KMS-11 (cell line): Measurements from ENCODE around the gene ASIC2.

ENCODE experiments used
- H2AFZ ChIP-seq: fragments of 200-600 bp; sonication (generic); 2 replicates; pipeline ENCODE4 v1.6.1; 2016; ENCODE audit warnings: antibody characterized with exemption, mixed run types, low read depth
- H3K27ac ChIP-seq: fragments of 200-600 bp; sonication (generic); 2 replicates; pipeline ENCODE4 v1.6.1; 2016; ENCODE audit warnings: mild to moderate bottlenecking, mixed run types
- H3K27me3 ChIP-seq: fragments of 200-600 bp; sonication (generic); 2 replicates; pipeline ENCODE4 v1.6.1; 2017; ENCODE audit warnings: mild to moderate bottlenecking, low read depth, mixed run types, moderate library complexity; ENCODE audit not compliant: insufficient read depth
- H3K36me3 ChIP-seq: fragments of 200-600 bp; sonication (generic); 2 replicates; pipeline ENCODE4 v1.6.1; 2017; ENCODE audit warnings: mild to moderate bottlenecking, mixed run types; ENCODE audit not compliant: insufficient read depth
- H3K4me1 ChIP-seq: fragments of 200-600 bp; sonication (generic); 2 replicates; pipeline ENCODE4 v1.6.1; 2016; ENCODE audit warnings: mild to moderate bottlenecking, low read depth, mixed run types; ENCODE audit not compliant: poor library complexity, severe bottlenecking
- H3K4me2 ChIP-seq: fragments of 200-600 bp; sonication (generic); 2 replicates; pipeline ENCODE4 v1.7.0; 2016; ENCODE audit warnings: mild to moderate bottlenecking, mixed run types
- H3K4me3 ChIP-seq: fragments of 200-600 bp; sonication (generic); IDR thresholded peaks from 2 replicates; pipeline ENCODE4 v1.6.1; 2017; ENCODE audit warnings: low read depth, low read length, mixed read lengths; ENCODE audit not compliant: insufficient read depth
- H3K79me2 ChIP-seq: fragments of 200-600 bp; sonication (generic); 2 replicates; pipeline ENCODE4 v1.6.1; 2016; ENCODE audit warnings: low read depth, mixed run types; ENCODE audit not compliant: insufficient read depth
- H3K9ac ChIP-seq: fragments of 200-600 bp; sonication (generic); 2 replicates; pipeline ENCODE4 v1.6.1; 2016; ENCODE audit warnings: mild to moderate bottlenecking, mixed run types
- H4K20me1 ChIP-seq: fragments of 200-600 bp; sonication (generic); 2 replicates; pipeline ENCODE4 v1.6.1; 2016; ENCODE audit warnings: mild to moderate bottlenecking, mixed run types; ENCODE audit not compliant: insufficient read depth
- CTCF ChIP-seq: fragments of 200-600 bp; sonication (generic); conservative IDR thresholded peaks from 2 replicates; pipeline ENCODE4 v1.6.1; 2017; ENCODE audit warnings: low read depth, mild to moderate bottlenecking, antibody characterized with exemption, low read length, moderate library complexity, mixed read lengths

The ASIC2 gene

GRCh38 chr17:33099906-33100305 is 193.2 kb downstream of the ASIC2 start:
- H3K9ac ChIP-seq = no peak overlapping the region
- no peak for TF ChIP-seq CTCF
- no peaks in the 10 kb centered on the region for H3K27me3 ChIP-seq
- no peak overlapping the region for H2AFZ ChIP-seq
- no peak overlapping the region for H3K27ac ChIP-seq
- no peak overlapping the region for H3K4me3 ChIP-seq
- no peaks in the 10 kb centered on the region for H4K20me1 ChIP-seq
- H3K4me1 ChIP-seq = peaks cover 3% of the 10 kb centered on the region
- no peaks in the 10 kb centered on the region for H3K79me2 ChIP-seq
- H3K4me2 ChIP-seq = no peak overlapping the region
- H3K36me3 ChIP-seq = no peaks in the 10 kb centered on the region

GRCh38 chr17:33099252-33099651 is 193.8 kb downstream of the ASIC2 start:
- peaks cover 6% of the 10 kb centered on the region for H3K4me1 ChIP-seq
- no peaks in the 10 kb centered on the region for H4K20me1 ChIP-seq
- no peaks in the 10 kb centered on the region for H3K79me2 ChIP-seq
- H3K4me2 ChIP-seq = no peak overlapping the region
- H3K4me3 ChIP-seq = no peak overlapping the region
- TF ChIP-seq CTCF = no peak
- H3K36me3 ChIP-seq = no peaks in the 10 kb centered on the region
- H3K27me3 ChIP-seq = no peaks in the 10 kb centered on the region
- no peak overlapping the region for H2AFZ ChIP-seq
- H3K27ac ChIP-seq = no peak overlapping the region
- no peak overlapping the region for H3K9ac ChIP-seq

GRCh38 chr17:33097411-33097810 is 195.7 kb downstream of the ASIC2 start:
- no peak overlapping the region for H3K4me2 ChIP-seq
- H2AFZ ChIP-seq = no peak overlapping the region
- peaks cover 6% of the 10 kb centered on the region for H3K4me1 ChIP-seq
- H3K27me3 ChIP-seq = no peaks in the 10 kb centered on the region
- no peak overlapping the region for H3K27ac ChIP-seq
- no peaks in the 10 kb centered on the region for H4K20me1 ChIP-seq
- H3K36me3 ChIP-seq = no peaks in the 10 kb centered on the region
- no peaks in the 10 kb centered on the region for H3K79me2 ChIP-seq
- H3K4me3 ChIP-seq = no peak overlapping the region
- no peak for TF ChIP-seq CTCF
- H3K9ac ChIP-seq = no peak overlapping the region

- H3K4me3 ChIP-seq = no peak overlapping the region
- no peak overlapping the region for H3K27ac ChIP-seq
- peaks cover 6% of the 10 kb centered on the region for H3K4me1 ChIP-seq
- no peak overlapping the region for H3K4me2 ChIP-seq
- no peaks in the 10 kb centered on the region for H3K79me2 ChIP-seq
- no peak for TF ChIP-seq CTCF
- H3K9ac ChIP-seq = no peak overlapping the region
- H2AFZ ChIP-seq = no peak overlapping the region
- H3K36me3 ChIP-seq = no peaks in the 10 kb centered on the region
- H3K27me3 ChIP-seq = no peaks in the 10 kb centered on the region
- no peaks in the 10 kb centered on the region for H4K20me1 ChIP-seq
Measured at GRCh38 chr17:33096161-33096560, 196.9 kb downstream of the ASIC2 start.
